K562 (cell line): ENCODE results near the gene FMNL3. TPM values are rescaled to one million over a fixed set of nuclear protein-coding genes. Genes with fewer than 3 reads are reported as not detected.

Experiments used
- BACH1 ChIP-seq: fragments of 200-800 bp; sonication (Bioruptor generic); IDR thresholded peaks from 2 replicates; pipeline ENCODE4 v1.6.1; 2016; ENCODE audit warnings: missing genetic modification characterization, missing compliant biosample characterization
- CCNT2 ChIP-seq: IDR thresholded peaks from 2 replicates; pipeline ENCODE4 v1.6.1; 2011; ENCODE audit warnings: borderline replicate concordance, low read depth, mild to moderate bottlenecking, moderate library complexity, mixed read lengths, low read length; ENCODE audit not compliant: insufficient read length; ENCODE audit errors: extremely low read depth
- CHD4 ChIP-seq: fragments of 200-600 bp; sonication (generic); IDR thresholded peaks from 3 replicates; pipeline ENCODE4 v1.6.1; 2012; ENCODE audit warnings: low read depth, mild to moderate bottlenecking, mixed read lengths, low read length, inconsistent platforms; ENCODE audit not compliant: insufficient read depth, insufficient replicate concordance, poor library complexity, severe bottlenecking
- E2F5 ChIP-seq: sonication (generic); formaldehyde crosslinking; IDR thresholded peaks from 2 replicates; pipeline ENCODE4 v1.8.0; 2022; ENCODE audit warnings: mild to moderate bottlenecking, missing genetic modification reagents
- MCM2 ChIP-seq: fragments of 450-650 bp; IDR thresholded peaks from 2 replicates; pipeline ENCODE4 v1.6.1; 2017; ENCODE audit warnings: low read depth, mild to moderate bottlenecking
- POLR2G ChIP-seq: fragments of 200-400 bp; formaldehyde crosslinking; IDR thresholded peaks from 2 replicates; pipeline ENCODE4 v1.6.1; 2017; ENCODE audit warnings: low read depth, mild to moderate bottlenecking, antibody characterized with exemption, low read length, moderate library complexity
- PTTG1 ChIP-seq: fragments of 450-650 bp; IDR thresholded peaks from 2 replicates; pipeline ENCODE4 v1.6.1; 2016; ENCODE audit warnings: low read depth, mild to moderate bottlenecking, missing genetic modification characterization, missing compliant biosample characterization
- RB1 ChIP-seq: fragments of 450-650 bp; IDR thresholded peaks from 2 replicates; pipeline ENCODE4 v1.6.1; 2017; ENCODE audit warnings: low read depth, mild to moderate bottlenecking
- SIN3A ChIP-seq, 2 experiments: fragments of 150-350 bp in 1 of 2; IDR thresholded peaks; 2 replicates each; pipeline ENCODE4 v1.6.1; 2011 to 2016; ENCODE audit warnings: borderline replicate concordance in 2 of 2, low read depth in 2 of 2, low read length in 2 of 2, mild to moderate bottlenecking in 2 of 2, moderate library complexity in 2 of 2; ENCODE audit not compliant: control insufficient read depth in 1 of 2
- SRSF3 ChIP-seq: fragments of 200-400 bp; formaldehyde crosslinking; IDR thresholded peaks from 2 replicates; pipeline ENCODE4 v1.6.1; 2016; ENCODE audit warnings: mild to moderate bottlenecking, low read length, moderate library complexity; ENCODE audit not compliant: insufficient read depth
- TFE3 ChIP-seq: fragments of 450-650 bp; formaldehyde crosslinking; IDR thresholded peaks from 2 replicates; pipeline ENCODE4 v1.4.0; 2020; ENCODE audit warnings: mild to moderate bottlenecking, mixed read lengths
- ZBTB5 ChIP-seq: fragments of 450-650 bp; IDR thresholded peaks from 2 replicates; pipeline ENCODE4 v1.6.1; 2017; ENCODE audit warnings: antibody characterized with exemption
- ZNF24 ChIP-seq: fragments of 450-650 bp; IDR thresholded peaks from 2 replicates; pipeline ENCODE4 v1.6.1; 2016
- ZNF324 ChIP-seq: fragments of 250-450 bp; sonication (Bioruptor Pico); IDR thresholded peaks from 2 replicates; pipeline ENCODE4 v1.4.0; 2020; ENCODE audit warnings: mild to moderate bottlenecking
- ZNF384 ChIP-seq: IDR thresholded peaks from 2 replicates; pipeline ENCODE4 v1.6.1; 2012; ENCODE audit warnings: low read depth, low read length, improper control_type of control experiment
- polyA plus RNA-seq, 8 experiments: library from polyadenylated mRNA; depleted of rRNA in 4 of 8; stranded (reverse) in 5 of 8; unstranded in 3 of 8; fragments of >200 nt; fragmentation: Nextera tagmentation in 2 of 8; fragmentation: Illumina TruSeq in 1 of 8; extraction: Ambion mirVana in 2 of 8; extraction: Trizol in 1 of 8; gene quantifications; 2 replicates each; pipeline versions ENCODE4 v1.2.1 to v1.2.3, GENCODE V29; 2011 to 2014; ENCODE audit warnings: inconsistent platforms in 1 of 8, missing spikeins in 1 of 8
- total RNA-seq, 7 experiments: library from RNA; depleted of rRNA in 6 of 7; stranded (reverse); fragments of >200 nt in 6 of 7; fragmentation: Illumina TruSeq in 2 of 7; extraction: Trizol in 2 of 7; gene quantifications; 2 replicates each; pipeline versions ENCODE4 v1.2.1 to v1.2.3, GENCODE V29; 2011 to 2021; ENCODE audit warnings: low replicate concordance in 1 of 7

FMNL3 gene
- total and polyA plus RNA-seq, 9 of the 15 experiments (the other 6 are each of a cell fraction or from before 2014, with no cell fraction given), result 0.49 to 14.4 (median 6.8) TPM

GRCh38 chr12:49644620-49644994, 62.6 kb downstream of the FMNL3 start (continued):
- TF ChIP-seq TFE3 (CRISPR knock-in tag), result no peak
- TF ChIP-seq RB1, result peak; percentile 52; the same call in 1 of the 2 replicates
- no peak for TF ChIP-seq CCNT2
- no peak for TF ChIP-seq BACH1 (tag)
- no peak for TF ChIP-seq POLR2G
- no peak for TF ChIP-seq CHD4
- TF ChIP-seq PTTG1 (tag), result no peak
- no peak for TF ChIP-seq E2F5 (CRISPR knock-in tag)
- no peak; the same call in 1 of the 2 replicates for TF ChIP-seq ZNF24
- no peak for TF ChIP-seq ZNF324 (CRISPR knock-in tag)
- no peak for TF ChIP-seq SIN3A (IDR thresholded peaks at IDR 0.05; ENCODE audit: borderline replicate concordance in 2 of 2, control insufficient read depth in 1 of 2, low read depth in 2 of 2, low read length in 2 of 2)
- no peak for TF ChIP-seq ZBTB5
- TF ChIP-seq MCM2, result no peak
- TF ChIP-seq SRSF3, result no peak
- no peak; the same call in 1 of the 2 replicates for TF ChIP-seq ZNF384
